ENCODE data around the gene CPSF7.
"Not testable (repeated sequence)": the region's sequence is repeated elsewhere in the genome, so short reads cannot be mapped to it uniquely, and the experiment has no call there.

CPSF7 gene

GRCh38 chr11:61401173-61401572 is 28.6 kb downstream of the CPSF7 start:
- TF ChIP-seq, protein P1, sequence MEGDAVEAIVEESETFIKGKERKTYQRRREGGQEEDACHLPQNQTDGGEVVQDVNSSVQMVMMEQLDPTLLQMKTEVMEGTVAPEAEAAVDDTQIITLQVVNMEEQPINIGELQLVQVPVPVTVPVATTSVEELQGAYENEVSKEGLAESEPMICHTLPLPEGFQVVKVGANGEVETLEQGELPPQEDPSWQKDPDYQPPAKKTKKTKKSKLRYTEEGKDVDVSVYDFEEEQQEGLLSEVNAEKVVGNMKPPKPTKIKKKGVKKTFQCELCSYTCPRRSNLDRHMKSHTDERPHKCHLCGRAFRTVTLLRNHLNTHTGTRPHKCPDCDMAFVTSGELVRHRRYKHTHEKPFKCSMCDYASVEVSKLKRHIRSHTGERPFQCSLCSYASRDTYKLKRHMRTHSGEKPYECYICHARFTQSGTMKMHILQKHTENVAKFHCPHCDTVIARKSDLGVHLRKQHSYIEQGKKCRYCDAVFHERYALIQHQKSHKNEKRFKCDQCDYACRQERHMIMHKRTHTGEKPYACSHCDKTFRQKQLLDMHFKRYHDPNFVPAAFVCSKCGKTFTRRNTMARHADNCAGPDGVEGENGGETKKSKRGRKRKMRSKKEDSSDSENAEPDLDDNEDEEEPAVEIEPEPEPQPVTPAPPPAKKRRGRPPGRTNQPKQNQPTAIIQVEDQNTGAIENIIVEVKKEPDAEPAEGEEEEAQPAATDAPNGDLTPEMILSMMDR (IDR thresholded peaks at IDR 0.05; ENCODE audit: low read depth, low read length, missing control alignments) = no peak
- DNase-seq = no peak
- Histone ChIP-seq H3K27ac (no peak overlapping the region), H3K4me3 (ENCODE audit: low read depth, low read length) (no peak overlapping the region), H3K27me3 (replicated peaks) (no peaks in the 10 kb centered on the region), H3K36me3 (replicated peaks) (peaks cover 44% of the 10 kb centered on the region)
- in situ Hi-C loops (cut with HindIII; ENCODE audit: low pct_ligation_motif_present, low sequenced_read_pairs) = no loop called here

- no peak for DNase-seq
- Histone ChIP-seq H3K27me3 (replicated peaks) (no peaks in the 10 kb centered on the region), H3K36me3 (replicated peaks) (peaks cover 3% of the 10 kb centered on the region), H3K27ac (no peak overlapping the region), H3K4me3 (ENCODE audit: low read depth, low read length) (peak overlapping the region; percentile 86)
- TF ChIP-seq, protein P1 (IDR thresholded peaks at IDR 0.05; ENCODE audit: low read depth, low read length, missing control alignments) = peak; percentile 63
- in situ Hi-C loops (cut with HindIII; ENCODE audit: low pct_ligation_motif_present, low sequenced_read_pairs) = no loop called here
Observed at GRCh38 chr11:61392981-61393595, 36.7 kb downstream of the CPSF7 start.

DNA sequence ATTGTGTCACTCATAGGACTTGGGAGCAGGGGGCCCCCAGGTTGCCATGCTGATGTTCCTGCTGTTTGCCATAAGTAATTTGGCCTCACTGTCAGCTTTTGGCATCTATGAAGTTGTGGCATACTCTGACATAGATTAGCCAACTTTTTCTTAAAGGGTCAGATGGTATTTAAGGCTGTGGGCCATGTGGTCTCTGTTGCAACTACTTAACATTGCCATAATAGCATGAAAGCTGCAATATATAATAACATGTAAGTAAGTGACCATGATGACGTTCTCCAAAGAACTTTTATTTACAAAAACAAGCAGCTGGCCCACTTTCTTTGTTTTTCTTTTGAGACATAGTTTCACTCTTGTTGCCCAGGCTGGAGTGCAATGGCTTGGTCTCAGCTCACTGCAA is 39.6 kb downstream of the CPSF7 start:
- H3K4me3 ChIP-seq (ENCODE audit: low read depth, low read length) = no peak overlapping the region
- DNase-seq = no peak
- H3K36me3 ChIP-seq (replicated peaks) = peaks cover 1% of the 10 kb centered on the region
- H3K27ac ChIP-seq = no peak overlapping the region
- in situ Hi-C loops (cut with HindIII; ENCODE audit: low pct_ligation_motif_present, low sequenced_read_pairs) = no loop called here
- TF ChIP-seq, protein P1 (IDR thresholded peaks at IDR 0.05; ENCODE audit: low read depth, low read length, missing control alignments) = no peak
- no peaks in the 10 kb centered on the region for H3K27me3 ChIP-seq (replicated peaks)

- TF ChIP-seq, protein P1 (IDR thresholded peaks at IDR 0.05; ENCODE audit: low read depth, low read length, missing control alignments) = peak; percentile 66
- Histone ChIP-seq H3K4me3 (ENCODE audit: low read depth, low read length) (no peak overlapping the region), H3K27me3 (replicated peaks) (no peaks in the 10 kb centered on the region), H3K27ac (no peak overlapping the region), H3K36me3 (replicated peaks) (no peaks in the 10 kb centered on the region)
- no peak for DNase-seq
- in situ Hi-C loops (cut with HindIII; ENCODE audit: low pct_ligation_motif_present, low sequenced_read_pairs) = no loop called here
Observed at GRCh38 chr11:61384271-61385242, 45.2 kb downstream of the CPSF7 start.

DNA sequence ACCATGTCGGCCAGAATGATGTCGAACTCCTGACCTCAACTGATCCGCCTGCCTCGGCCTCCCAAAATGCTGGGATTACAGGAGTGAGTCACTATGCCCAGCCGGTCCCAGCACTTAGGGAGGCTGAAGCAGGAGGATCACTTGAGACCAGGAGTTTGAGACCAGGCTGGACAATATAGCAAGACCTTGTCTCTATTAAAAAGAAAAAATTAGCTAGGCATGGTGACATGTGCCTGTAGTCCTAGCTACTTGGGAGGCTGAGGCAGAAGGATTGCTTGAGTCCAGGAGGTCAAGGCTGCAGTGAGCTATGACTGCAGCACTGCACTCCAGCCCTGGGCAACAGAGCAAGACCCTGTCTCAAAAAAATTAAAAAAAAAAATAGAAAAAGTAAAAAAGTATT is 45.9 kb downstream of the CPSF7 start:
- DNase-seq; H3K36me3 ChIP-seq (replicated peaks); H3K27ac ChIP-seq; H3K4me3 ChIP-seq (ENCODE audit: low read depth, low read length); in situ Hi-C loops (cut with HindIII; ENCODE audit: low pct_ligation_motif_present, low sequenced_read_pairs); H3K27me3 ChIP-seq (replicated peaks): not testable (repeated sequence)

DNA sequence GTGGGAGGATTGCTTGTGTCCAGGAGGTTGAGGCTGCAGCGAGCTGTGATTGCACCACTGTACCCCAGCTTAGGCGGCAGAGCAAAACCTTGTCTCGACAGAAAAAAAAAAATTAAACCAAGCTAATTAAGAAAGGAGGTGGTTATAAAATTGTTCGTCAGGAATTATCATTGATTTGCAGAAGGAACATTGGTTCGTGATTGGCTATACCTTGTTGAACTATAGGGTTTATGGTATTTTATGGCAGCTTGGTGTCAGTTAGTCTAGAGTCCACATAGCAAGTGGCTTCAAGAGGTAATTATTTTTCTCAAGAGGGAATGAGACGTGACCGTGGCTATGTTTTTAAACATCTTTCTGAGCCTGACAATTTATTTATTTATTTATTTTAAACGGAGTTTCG is 48.9 kb downstream of the CPSF7 start:
- H3K27me3 ChIP-seq (replicated peaks) = no peaks in the 10 kb centered on the region
- H3K4me3 ChIP-seq (ENCODE audit: low read depth, low read length) = no peak overlapping the region
- no peaks in the 10 kb centered on the region for H3K36me3 ChIP-seq (replicated peaks)
- in situ Hi-C loops (cut with HindIII; ENCODE audit: low pct_ligation_motif_present, low sequenced_read_pairs) = no loop called here
- H3K27ac ChIP-seq = no peak overlapping the region
- TF ChIP-seq, protein P1 (IDR thresholded peaks at IDR 0.05; ENCODE audit: low read depth, low read length, missing control alignments) = no peak
- no peak for DNase-seq

Measured in brain microvascular endothelial cell (primary cell).